HEK293 (cell line): Measurements from ENCODE around the gene LECT2.

Experiments
- CTCF ChIA-PET: fragments of 350-600 bp; formaldehyde crosslinking; extraction: SDS; loops from one replicate; lab custom pipeline; 2021; ENCODE audit warnings: antibody characterized with exemption; lab: Yijun Ruan, JAX
- POLR2A ChIA-PET: fragments of 300-600 bp; formaldehyde crosslinking; extraction: SDS; loops from one replicate; lab custom pipeline; 2020; ENCODE audit warnings: antibody characterized with exemption, inconsistent platforms; lab: Yijun Ruan, JAX
- H3K27ac ChIP-seq: fragments of 200-500 bp; sonication (Bioruptor generic); 2 replicates; pipeline ENCODE4 v1.5.1; 2014; ENCODE audit warnings: low read depth, low read length, control low read depth, inconsistent platforms; ENCODE audit errors: extremely low read depth
- H3K36me3 ChIP-seq, 2 experiments: fragments of 200-500 bp in 1 of 2; sonication (Bioruptor generic) in 1 of 2; 1 replicate in 1 of 2; 2 replicates in 1 of 2; pipeline ENCODE4 v1.5.1; 2014 to 2017; ENCODE audit warnings: inconsistent platforms in 2 of 2, low read length in 2 of 2; ENCODE audit not compliant: control insufficient read depth in 2 of 2, insufficient read depth in 1 of 2
- H3K4me1 ChIP-seq: fragments of 200-500 bp; sonication (Bioruptor generic); 2 replicates; pipeline ENCODE4 v1.5.1; 2014; ENCODE audit warnings: mild to moderate bottlenecking, low read length, inconsistent platforms; ENCODE audit not compliant: control insufficient read depth, insufficient read depth
- H3K4me3 ChIP-seq: 2 replicates; pipeline ENCODE4 v1.5.1; 2011; ENCODE audit warnings: low read depth, mild to moderate bottlenecking, control low read depth, low read length, moderate library complexity
- H3K9me3 ChIP-seq: fragments of 200-500 bp; sonication (Bioruptor generic); 2 replicates; pipeline ENCODE4 v1.5.1; 2014; ENCODE audit warnings: low read depth, low read length, inconsistent platforms; ENCODE audit not compliant: control insufficient read depth, insufficient read depth
- FEZF1 ChIP-seq: fragments of 450-650 bp; formaldehyde crosslinking; IDR thresholded peaks from 2 replicates; pipeline ENCODE4 v1.5.1; 2016; ENCODE audit warnings: missing biosample characterization, missing genetic modification characterization
- GLIS1 ChIP-seq: fragments of 450-650 bp; formaldehyde crosslinking; IDR thresholded peaks from 2 replicates; pipeline ENCODE4 v1.5.1; 2016; ENCODE audit warnings: missing biosample characterization, missing genetic modification characterization
- WT1 ChIP-seq: fragments of 450-650 bp; formaldehyde crosslinking; IDR thresholded peaks from 2 replicates; pipeline ENCODE4 v1.5.1; 2016; ENCODE audit warnings: missing biosample characterization, missing genetic modification characterization
- ZBTB21 ChIP-seq: fragments of 450-650 bp; formaldehyde crosslinking; IDR thresholded peaks from 2 replicates; pipeline ENCODE4 v1.5.1; 2017; ENCODE audit warnings: missing biosample characterization, missing genetic modification characterization
- ZNF214 ChIP-seq: fragments of 450-650 bp; formaldehyde crosslinking; IDR thresholded peaks from 2 replicates; pipeline ENCODE4 v1.5.1; 2017; ENCODE audit warnings: missing biosample characterization, mild to moderate bottlenecking, missing genetic modification characterization, borderline replicate concordance
- ZNF501 ChIP-seq: fragments of 450-650 bp; formaldehyde crosslinking; IDR thresholded peaks from 2 replicates; pipeline ENCODE4 v1.5.1; 2016; ENCODE audit warnings: missing biosample characterization, missing genetic modification characterization
- ZNF544 ChIP-seq: fragments of 450-650 bp; formaldehyde crosslinking; IDR thresholded peaks from 2 replicates; pipeline ENCODE4 v1.5.0; 2017; ENCODE audit warnings: missing biosample characterization, missing genetic modification characterization
- ZNF549 ChIP-seq: fragments of 450-650 bp; IDR thresholded peaks from 2 replicates; pipeline ENCODE4 v1.5.1; 2018; ENCODE audit warnings: missing biosample characterization, missing genetic modification characterization, mild to moderate bottlenecking, inconsistent platforms, moderate library complexity
- ZNF776 ChIP-seq: fragments of 450-650 bp; formaldehyde crosslinking; IDR thresholded peaks from 2 replicates; pipeline ENCODE4 v1.5.0; 2017; ENCODE audit warnings: missing biosample characterization, missing genetic modification characterization, borderline replicate concordance
- ZNF791 ChIP-seq: fragments of 450-650 bp; formaldehyde crosslinking; IDR thresholded peaks from 2 replicates; pipeline ENCODE4 v1.5.1; 2016; ENCODE audit warnings: missing biosample characterization, missing genetic modification characterization
- ZNF843 ChIP-seq: fragments of 450-650 bp; formaldehyde crosslinking; IDR thresholded peaks from 2 replicates; pipeline ENCODE4 v1.5.1; 2016; ENCODE audit warnings: missing biosample characterization, missing genetic modification characterization
- TF ChIP-seq, protein P1 (sequence below): fragments of 450-650 bp; formaldehyde crosslinking; IDR thresholded peaks from 2 replicates; pipeline ENCODE4 v1.5.1; 2017; ENCODE audit warnings: missing biosample characterization, missing genetic modification characterization
- TF ChIP-seq, protein P2 (sequence below): fragments of 450-650 bp; formaldehyde crosslinking; IDR thresholded peaks from 2 replicates; pipeline ENCODE4 v1.5.1; 2016; ENCODE audit warnings: missing biosample characterization, missing genetic modification characterization
- TF ChIP-seq, protein P3 (sequence below): fragments of 450-650 bp; IDR thresholded peaks from 2 replicates; pipeline ENCODE4 v1.5.1; 2018; ENCODE audit warnings: missing biosample characterization, mild to moderate bottlenecking, missing genetic modification characterization
- TF ChIP-seq, protein P4 (sequence below): fragments of 450-650 bp; formaldehyde crosslinking; conservative IDR thresholded peaks from 2 replicates; pipeline ENCODE4 v1.5.1; 2016; ENCODE audit warnings: low read depth, missing biosample characterization, missing genetic modification characterization

The LECT2 gene

DNA sequence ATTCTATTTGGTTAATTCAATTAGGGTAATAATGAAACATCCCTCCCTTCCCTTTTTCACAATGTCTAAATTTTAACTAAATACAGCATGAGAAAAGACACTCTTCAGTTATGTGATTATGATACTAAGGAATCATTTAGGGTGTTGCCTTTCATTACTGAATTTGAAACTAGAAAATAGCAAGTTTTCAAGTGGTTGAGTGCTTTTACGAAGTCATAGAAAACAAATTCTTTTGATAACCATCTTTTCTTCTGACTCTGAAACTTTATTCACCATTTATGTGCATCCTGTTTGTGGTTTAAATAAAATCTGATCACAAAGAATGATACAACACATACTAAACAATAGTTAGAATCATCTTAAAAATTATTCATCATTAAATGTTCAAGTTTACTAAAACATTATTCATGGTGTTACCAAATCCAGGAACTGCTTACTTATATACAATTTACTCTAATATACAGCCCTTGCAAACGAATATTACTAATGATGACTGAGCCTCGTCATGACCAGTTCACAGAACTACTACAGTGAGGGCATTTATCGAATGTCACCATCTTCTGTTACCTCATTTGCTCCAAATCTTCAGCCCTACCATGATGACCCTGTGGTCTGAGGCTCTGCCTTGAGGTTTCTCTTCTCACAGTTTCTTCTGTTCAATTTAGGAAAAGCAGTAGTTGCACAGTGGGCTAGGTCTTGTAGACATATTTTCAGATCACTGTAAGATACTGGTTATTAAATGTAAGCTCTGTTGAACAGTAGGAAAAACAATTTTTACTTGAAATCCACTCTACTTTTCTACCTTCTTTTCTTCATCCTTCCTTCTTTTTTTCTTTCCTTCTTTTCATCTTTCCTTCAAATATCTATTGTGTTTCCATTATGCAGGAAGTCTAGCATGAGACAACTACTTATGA lies 40.8 kb downstream of the LECT2 start:
- Histone ChIP-seq H3K9me3 (no peaks in the 10 kb centered on the region), H3K36me3 (no peaks in the 10 kb centered on the region), H3K27ac (no peak overlapping the region), H3K4me3 (no peak overlapping the region), H3K4me1 (no peaks in the 10 kb centered on the region)
- CTCF ChIA-PET: interaction anchor here (0.6 to 1.2 kb wide), 2 partner anchors 12 to 345 kb away, joined by 3 to 4 read pairs; no protein-coding TSS in a partner anchor
- POLR2A ChIA-PET: no interaction called here
- TF ChIP-seq ZNF501 (tag by site-specific recombination): no peak
- no peak for TF ChIP-seq ZNF214 (tag by site-specific recombination)
- no peak for TF ChIP-seq ZNF776 (tag by site-specific recombination)
- no peak for TF ChIP-seq ZNF549 (tag by site-specific recombination)
- no peak for TF ChIP-seq ZNF544
- TF ChIP-seq, protein P1, sequence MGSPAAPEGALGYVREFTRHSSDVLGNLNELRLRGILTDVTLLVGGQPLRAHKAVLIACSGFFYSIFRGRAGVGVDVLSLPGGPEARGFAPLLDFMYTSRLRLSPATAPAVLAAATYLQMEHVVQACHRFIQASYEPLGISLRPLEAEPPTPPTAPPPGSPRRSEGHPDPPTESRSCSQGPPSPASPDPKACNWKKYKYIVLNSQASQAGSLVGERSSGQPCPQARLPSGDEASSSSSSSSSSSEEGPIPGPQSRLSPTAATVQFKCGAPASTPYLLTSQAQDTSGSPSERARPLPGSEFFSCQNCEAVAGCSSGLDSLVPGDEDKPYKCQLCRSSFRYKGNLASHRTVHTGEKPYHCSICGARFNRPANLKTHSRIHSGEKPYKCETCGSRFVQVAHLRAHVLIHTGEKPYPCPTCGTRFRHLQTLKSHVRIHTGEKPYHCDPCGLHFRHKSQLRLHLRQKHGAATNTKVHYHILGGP: no peak
- TF ChIP-seq ZNF791 (tag by site-specific recombination): no peak
- TF ChIP-seq ZBTB21 (tag by site-specific recombination): no peak
- TF ChIP-seq WT1 (tag by site-specific recombination): no peak
- TF ChIP-seq FEZF1 (tag by site-specific recombination): no peak
- TF ChIP-seq, protein P2, sequence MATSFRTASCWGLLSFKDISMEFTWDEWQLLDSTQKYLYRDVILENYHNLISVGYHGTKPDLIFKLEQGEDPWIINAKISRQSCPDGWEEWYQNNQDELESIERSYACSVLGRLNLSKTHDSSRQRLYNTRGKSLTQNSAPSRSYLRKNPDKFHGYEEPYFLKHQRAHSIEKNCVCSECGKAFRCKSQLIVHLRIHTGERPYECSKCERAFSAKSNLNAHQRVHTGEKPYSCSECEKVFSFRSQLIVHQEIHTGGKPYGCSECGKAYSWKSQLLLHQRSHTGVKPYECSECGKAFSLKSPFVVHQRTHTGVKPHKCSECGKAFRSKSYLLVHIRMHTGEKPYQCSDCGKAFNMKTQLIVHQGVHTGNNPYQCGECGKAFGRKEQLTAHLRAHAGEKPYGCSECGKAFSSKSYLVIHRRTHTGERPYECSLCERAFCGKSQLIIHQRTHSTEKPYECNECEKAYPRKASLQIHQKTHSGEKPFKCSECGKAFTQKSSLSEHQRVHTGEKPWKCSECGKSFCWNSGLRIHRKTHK (tag by site-specific recombination): no peak
- TF ChIP-seq ZNF843 (tag by site-specific recombination): no peak
- TF ChIP-seq, protein P3, sequence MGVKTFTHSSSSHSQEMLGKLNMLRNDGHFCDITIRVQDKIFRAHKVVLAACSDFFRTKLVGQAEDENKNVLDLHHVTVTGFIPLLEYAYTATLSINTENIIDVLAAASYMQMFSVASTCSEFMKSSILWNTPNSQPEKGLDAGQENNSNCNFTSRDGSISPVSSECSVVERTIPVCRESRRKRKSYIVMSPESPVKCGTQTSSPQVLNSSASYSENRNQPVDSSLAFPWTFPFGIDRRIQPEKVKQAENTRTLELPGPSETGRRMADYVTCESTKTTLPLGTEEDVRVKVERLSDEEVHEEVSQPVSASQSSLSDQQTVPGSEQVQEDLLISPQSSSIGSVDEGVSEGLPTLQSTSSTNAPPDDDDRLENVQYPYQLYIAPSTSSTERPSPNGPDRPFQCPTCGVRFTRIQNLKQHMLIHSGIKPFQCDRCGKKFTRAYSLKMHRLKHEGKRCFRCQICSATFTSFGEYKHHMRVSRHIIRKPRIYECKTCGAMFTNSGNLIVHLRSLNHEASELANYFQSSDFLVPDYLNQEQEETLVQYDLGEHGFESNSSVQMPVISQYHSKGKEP: no peak
- TF ChIP-seq GLIS1 (tag by site-specific recombination): no peak
- TF ChIP-seq, protein P4, sequence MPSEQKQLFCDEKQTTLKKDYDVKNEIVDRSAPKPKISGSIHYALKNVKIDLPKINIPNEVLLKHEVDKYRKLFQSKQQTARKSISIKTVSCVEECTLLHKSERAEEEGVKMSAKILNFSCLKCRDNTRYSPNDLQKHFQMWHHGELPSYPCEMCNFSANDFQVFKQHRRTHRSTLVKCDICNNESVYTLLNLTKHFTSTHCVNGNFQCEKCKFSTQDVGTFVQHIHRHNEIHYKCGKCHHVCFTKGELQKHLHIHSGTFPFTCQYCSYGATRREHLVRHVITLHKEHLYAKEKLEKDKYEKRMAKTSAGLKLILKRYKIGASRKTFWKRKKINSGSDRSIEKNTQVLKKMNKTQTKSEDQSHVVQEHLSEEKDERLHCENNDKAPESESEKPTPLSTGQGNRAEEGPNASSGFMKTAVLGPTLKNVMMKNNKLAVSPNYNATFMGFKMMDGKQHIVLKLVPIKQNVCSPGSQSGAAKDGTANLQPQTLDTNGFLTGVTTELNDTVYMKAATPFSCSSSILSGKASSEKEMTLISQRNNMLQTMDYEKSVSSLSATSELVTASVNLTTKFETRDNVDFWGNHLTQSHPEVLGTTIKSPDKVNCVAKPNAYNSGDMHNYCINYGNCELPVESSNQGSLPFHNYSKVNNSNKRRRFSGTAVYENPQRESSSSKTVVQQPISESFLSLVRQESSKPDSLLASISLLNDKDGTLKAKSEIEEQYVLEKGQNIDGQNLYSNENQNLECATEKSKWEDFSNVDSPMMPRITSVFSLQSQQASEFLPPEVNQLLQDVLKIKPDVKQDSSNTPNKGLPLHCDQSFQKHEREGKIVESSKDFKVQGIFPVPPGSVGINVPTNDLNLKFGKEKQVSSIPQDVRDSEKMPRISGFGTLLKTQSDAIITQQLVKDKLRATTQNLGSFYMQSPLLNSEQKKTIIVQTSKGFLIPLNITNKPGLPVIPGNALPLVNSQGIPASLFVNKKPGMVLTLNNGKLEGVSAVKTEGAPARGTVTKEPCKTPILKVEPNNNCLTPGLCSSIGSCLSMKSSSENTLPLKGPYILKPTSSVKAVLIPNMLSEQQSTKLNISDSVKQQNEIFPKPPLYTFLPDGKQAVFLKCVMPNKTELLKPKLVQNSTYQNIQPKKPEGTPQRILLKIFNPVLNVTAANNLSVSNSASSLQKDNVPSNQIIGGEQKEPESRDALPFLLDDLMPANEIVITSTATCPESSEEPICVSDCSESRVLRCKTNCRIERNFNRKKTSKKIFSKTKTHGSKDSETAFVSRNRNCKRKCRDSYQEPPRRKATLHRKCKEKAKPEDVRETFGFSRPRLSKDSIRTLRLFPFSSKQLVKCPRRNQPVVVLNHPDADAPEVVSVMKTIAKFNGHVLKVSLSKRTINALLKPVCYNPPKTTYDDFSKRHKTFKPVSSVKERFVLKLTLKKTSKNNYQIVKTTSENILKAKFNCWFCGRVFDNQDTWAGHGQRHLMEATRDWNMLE (tag by site-specific recombination): no peak
